GM18951 (cell line): ENCODE results near the gene IKBIP.
"Not testable (repeated sequence)": the region's sequence is repeated elsewhere in the genome, so short reads cannot be mapped to it uniquely, and the experiment has no call there.

Experiments used
- POLR2A ChIP-seq: IDR thresholded peaks from 4 replicates; pipeline ENCODE4 v1.6.1; 2011; ENCODE audit warnings: mild to moderate bottlenecking; ENCODE audit not compliant: insufficient read length, insufficient read depth; ENCODE audit errors: extremely low read depth
- in situ Hi-C: fragments of 300-500 bp; cut with MboI; formaldehyde crosslinking; loops from one replicate; pipeline ENCODE4 v1.12.0; 2022; ENCODE audit warnings: low sequenced_read_pairs, mixed read lengths, inconsistent platforms; ENCODE audit not compliant: unreplicated experiment

IKBIP gene

GRCh38 chr12:98606359-98606988 lies 38.1 kb downstream of the IKBIP start:
- no peak for TF ChIP-seq POLR2A
- in situ Hi-C loops = no loop called here

- in situ Hi-C loops = no loop called here
- TF ChIP-seq POLR2A = no peak
Observed at GRCh38 chr12:98601924-98602323, 42.7 kb downstream of the IKBIP start.

GRCh38 chr12:98597313-98597712 lies 47.3 kb downstream of the IKBIP start:
- in situ Hi-C loops = not testable (repeated sequence)

DNA sequence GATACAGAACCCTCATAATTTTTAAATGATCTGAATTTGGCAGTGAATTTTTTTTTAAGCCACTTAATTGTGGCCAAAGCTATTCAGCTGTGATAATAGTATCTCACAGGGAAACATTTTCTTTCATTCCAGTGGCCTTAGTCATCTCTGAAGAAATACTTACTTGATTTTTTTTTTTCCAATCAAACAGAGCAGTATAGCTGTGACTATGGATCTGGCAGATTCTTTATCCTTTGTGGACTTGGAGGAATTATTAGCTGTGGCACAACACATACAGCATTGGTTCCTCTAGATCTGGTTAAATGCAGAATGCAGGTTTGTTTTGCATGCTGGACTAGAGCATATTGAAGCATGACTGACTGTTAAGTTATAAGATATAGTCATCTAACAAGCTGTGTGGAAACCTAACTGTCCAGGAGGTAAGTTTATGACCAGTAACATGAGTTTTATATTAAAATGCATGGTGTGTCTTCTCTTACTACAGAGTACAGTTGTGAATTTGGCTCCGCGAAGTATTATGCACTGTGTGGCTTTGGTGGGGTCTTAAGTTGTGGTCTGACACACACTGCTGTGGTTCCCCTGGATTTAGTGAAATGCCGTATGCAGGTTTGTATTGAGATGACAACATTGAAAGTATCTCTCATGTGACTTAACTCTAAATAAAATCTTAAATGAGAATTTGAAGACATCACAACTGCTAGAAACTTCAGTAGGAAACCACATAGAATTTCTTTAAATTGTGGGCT lies 49.2 kb downstream of the IKBIP start:
- in situ Hi-C loops = no loop called here
- no peak for TF ChIP-seq POLR2A

DNA sequence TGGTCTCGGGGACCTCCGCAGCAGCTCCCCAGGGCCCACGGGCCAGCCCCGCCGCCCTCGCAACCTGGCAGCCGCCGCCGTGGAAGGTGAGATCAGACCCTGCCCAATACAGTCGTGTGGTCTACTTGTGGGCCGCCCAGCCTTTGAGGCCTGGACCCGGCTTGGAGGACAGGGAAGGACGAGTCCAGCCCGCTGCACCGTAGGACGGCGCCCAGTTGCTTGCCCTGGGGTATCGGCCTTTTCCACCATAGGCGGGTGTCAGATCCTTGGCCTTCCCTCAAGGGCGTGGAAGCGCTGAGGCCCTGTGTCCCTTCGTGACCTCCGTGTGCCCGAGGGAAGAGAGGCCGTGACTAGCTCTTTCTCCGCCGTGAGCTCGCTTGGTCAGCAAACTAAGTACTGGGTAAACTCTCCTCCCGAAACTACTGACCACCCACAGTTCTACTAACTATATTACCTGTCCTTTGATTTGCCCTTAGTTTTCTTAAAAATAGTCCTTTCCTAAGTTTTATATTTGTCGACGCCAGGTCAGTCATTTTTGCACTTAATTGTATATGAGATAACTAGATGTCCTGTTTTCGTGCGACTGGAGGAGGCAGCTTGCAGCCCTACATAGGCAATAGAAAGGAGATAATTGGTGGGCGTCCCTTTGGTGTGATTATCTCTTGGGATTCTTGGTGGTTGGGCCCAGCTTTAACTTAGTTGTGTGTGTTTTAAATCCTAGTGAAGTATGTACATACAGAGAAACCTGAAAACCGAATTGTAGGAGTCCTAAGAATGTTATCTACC lies 50.3 kb downstream of the IKBIP start:
- TF ChIP-seq POLR2A = no peak
- in situ Hi-C loops = no loop called here

DNA sequence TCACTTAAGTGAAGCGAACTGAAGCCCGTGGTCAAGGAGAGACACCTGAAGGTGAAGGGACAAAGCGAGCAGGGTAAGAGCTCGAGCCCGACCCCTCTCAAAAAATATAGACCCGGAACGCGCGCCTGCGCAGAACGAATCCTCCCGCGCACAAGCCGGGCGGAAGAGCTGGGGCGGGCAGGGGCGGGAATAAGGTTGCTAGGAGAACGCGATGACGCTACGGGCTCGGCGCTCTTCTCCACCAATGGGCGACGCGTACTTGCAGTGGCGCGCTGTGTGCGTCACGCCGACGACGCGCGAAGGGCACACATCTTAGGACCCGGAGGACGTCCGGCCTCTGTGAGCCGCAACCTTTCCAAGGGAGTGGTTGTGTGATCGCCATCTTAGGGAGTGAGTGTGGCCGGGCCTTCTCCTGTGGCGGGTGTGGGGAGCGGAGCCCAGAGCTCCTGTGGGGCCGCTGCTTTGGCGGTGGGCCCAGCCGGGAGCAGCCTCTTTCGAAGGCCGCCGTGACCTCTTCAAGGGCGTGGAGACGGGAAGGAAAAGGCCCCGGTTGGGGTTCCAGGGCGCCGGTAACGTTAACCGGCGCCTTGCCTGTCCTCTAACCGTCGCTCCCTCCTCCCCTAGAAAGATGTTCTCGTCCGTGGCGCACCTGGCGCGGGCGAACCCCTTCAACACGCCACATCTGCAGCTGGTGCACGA lies 51.1 kb downstream of the IKBIP start, which contains the start of gene SLC25A3:
Gene SLC25A3, plus strand, starts transcription at position 336 of the 699 bp plus-strand sequence. Its CDS starts 293 bp downstream, at position 629.
- in situ Hi-C loops = no loop called here
- peak; percentile 99 for TF ChIP-seq POLR2A

DNA sequence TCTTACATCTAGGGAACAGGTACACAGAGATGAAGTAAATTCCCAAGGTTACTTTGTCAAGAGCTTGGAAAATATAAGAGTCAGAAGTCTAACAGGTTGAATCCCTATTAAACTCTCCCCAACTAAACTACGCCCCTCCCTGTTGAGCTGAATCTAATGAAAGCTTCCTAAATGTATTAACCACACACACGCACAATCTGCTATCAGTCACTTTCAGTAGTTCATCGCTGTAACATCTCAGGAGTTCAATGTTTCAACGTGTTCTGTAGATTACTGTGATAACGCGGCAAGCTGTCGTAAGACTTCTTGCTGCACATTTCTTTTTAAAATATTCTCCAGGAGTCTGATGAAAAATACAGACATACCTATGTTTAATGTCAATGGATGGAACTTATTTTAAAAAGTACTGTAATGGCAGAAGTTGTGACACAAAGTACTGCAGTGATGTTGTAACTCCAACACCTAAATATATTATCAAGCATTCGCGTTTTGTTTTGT lies 51.7 kb downstream of the IKBIP start:
- in situ Hi-C loops = no loop called here
- no peak for TF ChIP-seq POLR2A

- in situ Hi-C loops = no loop called here
- TF ChIP-seq POLR2A = no peak
Observed at GRCh38 chr12:98591209-98591608, 53.4 kb downstream of the IKBIP start.

- no peak for TF ChIP-seq POLR2A
Observed at GRCh38 chr12:98587084-98587483, 57.5 kb downstream of the IKBIP start.

GRCh38 chr12:98582093-98582492 lies 62.5 kb downstream of the IKBIP start:
- no peak for TF ChIP-seq POLR2A
- in situ Hi-C loops = no loop called here

More at GRCh38 chr12:98587084-98587483, 57.5 kb downstream of the IKBIP start:
- in situ Hi-C loops = no loop called here

DNA sequence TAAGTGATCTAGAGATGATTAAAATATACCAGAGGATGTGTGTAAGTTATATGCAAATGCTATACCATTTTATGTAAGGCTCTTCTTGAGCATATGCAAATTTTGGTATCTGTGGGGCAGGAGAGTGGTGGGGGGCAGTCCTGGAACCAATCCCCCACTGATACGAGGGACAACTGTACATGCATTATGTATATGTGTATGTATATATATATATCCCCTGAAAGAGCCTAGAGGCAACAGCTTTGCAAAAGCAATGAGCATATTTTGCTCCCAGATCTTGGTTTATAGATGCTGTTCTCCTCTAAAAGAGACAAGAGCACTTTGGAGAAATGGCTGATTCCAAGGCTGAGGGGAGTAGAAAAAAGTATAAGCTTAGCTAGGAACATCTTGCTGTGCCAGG lies 63.5 kb downstream of the IKBIP start:
- in situ Hi-C loops = no loop called here
- no peak for TF ChIP-seq POLR2A

GRCh38 chr12:98580695-98581094 lies 63.9 kb downstream of the IKBIP start:
- no peak for TF ChIP-seq POLR2A

DNA sequence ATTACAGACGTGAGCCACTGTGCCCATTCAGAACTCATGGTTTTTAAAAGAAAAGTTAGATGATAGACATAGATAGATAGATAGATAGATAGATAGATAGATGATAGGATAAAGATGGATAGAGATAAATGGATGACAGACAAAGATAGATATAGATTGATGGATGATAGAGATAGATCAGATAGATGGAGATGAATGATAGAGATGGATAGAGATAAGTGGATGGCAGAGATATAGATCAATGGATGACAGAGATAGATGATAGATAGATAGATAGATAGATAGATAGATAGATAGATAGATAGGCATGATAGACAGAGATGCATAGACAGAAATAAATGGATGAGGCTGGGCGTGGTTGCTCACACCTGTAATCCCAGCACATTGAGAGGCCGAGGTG lies 64.8 kb downstream of the IKBIP start:
- in situ Hi-C loops = no loop called here
- TF ChIP-seq POLR2A = no peak

More at GRCh38 chr12:98580695-98581094, 63.9 kb downstream of the IKBIP start:
- in situ Hi-C loops = no loop called here
